PC-9 (cell line): ENCODE data around the gene CBX8. TPM values are rescaled to one million over a fixed set of nuclear protein-coding genes. Genes with fewer than 3 reads are reported as not detected.

Source experiments
- BruUV-seq: library from RNA; stranded (reverse); fragments of 400-500 nt; replicated peaks from 2 replicates; lab custom pipeline; 2021; lab: Mats Ljungman, UMichigan
- CTCF ChIA-PET: fragments of 300-600 bp; sonication (Branson Sonifier 250); formaldehyde crosslinking; loops from one replicate; lab custom pipeline; 2022; ENCODE audit warnings: antibody characterized with exemption; lab: Charles Lee
- POLR2A ChIA-PET: fragments of 300-600 bp; sonication (Branson Sonifier 250); formaldehyde crosslinking; loops from one replicate; lab custom pipeline; 2022; ENCODE audit warnings: antibody characterized with exemption; ENCODE audit not compliant: unreplicated experiment; lab: Charles Lee
- DNase-seq, 2 experiments: peaks; one replicate each; pipeline versions ENCODE4 v3.0.0 to v3.0.0-alpha.2; 2015 to 2022; ENCODE audit warnings: mixed read lengths in 1 of 2
- H2AFZ ChIP-seq: fragments of 200-600 bp; sonication (generic); 2 replicates; pipeline ENCODE4 v1.8.1; 2017; ENCODE audit warnings: antibody characterized with exemption
- H3F3A ChIP-seq: fragments of 200-600 bp; sonication (generic); 2 replicates; pipeline ENCODE4 v1.8.1; 2017; ENCODE audit warnings: antibody characterized with exemption, mild to moderate bottlenecking, low read depth; ENCODE audit not compliant: insufficient read depth
- H3K27ac ChIP-seq: fragments of 200-600 bp; sonication (generic); 2 replicates; pipeline ENCODE4 v1.6.1; 2016; ENCODE audit warnings: mixed run types
- H3K27me3 ChIP-seq: fragments of 200-600 bp; sonication (generic); 2 replicates; pipeline ENCODE4 v1.6.1; 2016; ENCODE audit warnings: low read depth, mixed run types; ENCODE audit not compliant: insufficient read depth
- H3K36me3 ChIP-seq: fragments of 200-600 bp; sonication (generic); 2 replicates; pipeline ENCODE4 v1.6.1; 2016; ENCODE audit warnings: low read depth, mixed run types
- H3K4me1 ChIP-seq: fragments of 200-600 bp; sonication (generic); replicated peaks from 2 replicates; pipeline ENCODE4 v1.6.1; 2016; ENCODE audit warnings: mixed run types; ENCODE audit not compliant: insufficient read depth
- H3K4me2 ChIP-seq: fragments of 200-600 bp; sonication (generic); 2 replicates; pipeline ENCODE4 v1.6.1; 2017; ENCODE audit warnings: mixed run types
- H3K4me3 ChIP-seq: fragments of 200-600 bp; sonication (generic); 2 replicates; pipeline ENCODE4 v1.6.1; 2016; ENCODE audit warnings: mixed run types
- H3K79me2 ChIP-seq: fragments of 200-600 bp; sonication (generic); 2 replicates; pipeline ENCODE4 v1.6.1; 2017; ENCODE audit warnings: low read depth, mixed run types
- H3K9me2 ChIP-seq: fragments of 200-600 bp; sonication (generic); 2 replicates; pipeline ENCODE4 v1.8.1; 2017; ENCODE audit warnings: mild to moderate bottlenecking; ENCODE audit not compliant: insufficient read depth
- H3K9me3 ChIP-seq: fragments of 200-600 bp; sonication (generic); 2 replicates; pipeline ENCODE4 v1.8.1; 2016; ENCODE audit warnings: low read depth; ENCODE audit not compliant: insufficient read depth
- H4K20me1 ChIP-seq: fragments of 200-600 bp; sonication (generic); 2 replicates; pipeline ENCODE4 v1.8.1; 2017; ENCODE audit not compliant: insufficient read depth
- CTCF ChIP-seq: fragments of 200-600 bp; sonication (generic); conservative IDR thresholded peaks from 2 replicates; pipeline ENCODE4 v1.6.1; 2017; ENCODE audit warnings: mixed run types, antibody characterized with exemption, mild to moderate bottlenecking, moderate library complexity
- EZH2 ChIP-seq: fragments of 200-600 bp; sonication (generic); IDR thresholded peaks from 2 replicates; pipeline ENCODE4 v1.8.0; 2017; ENCODE audit warnings: antibody characterized with exemption, low read depth
- intact Hi-C: fragments of 100-400 bp; cut with micrococcal nuclease; formaldehyde crosslinking; loops from one replicate; pipeline ENCODE4 v1.10.0; 2022; ENCODE audit not compliant: unreplicated experiment
- total RNA-seq: library from RNA; stranded (reverse); gene quantifications from 2 replicates; pipeline ENCODE4 v1.2.3, GENCODE V29; 2021

The CBX8 gene
- total RNA-seq, 1 experiment from 2014 or later: 14.2 TPM

GRCh38 chr17:79824234-79824633 is 27.4 kb upstream of the CBX8 start:
- H4K20me1 ChIP-seq: no peaks in the 10 kb centered on the region
- ChIA-PET POLR2A (interaction anchor here (0.6 kb wide), 1 partner anchor 1453 kb away, joined by 3 read pairs; no protein-coding TSS in a partner anchor), CTCF (no interaction called here)
- intact Hi-C loops: no loop called here
- H3F3A ChIP-seq: 0 out of 2 replicates have a peak, but pooled peaks cover 8% of the 10 kb centered on the region
- no peak overlapping the region for H3K4me2 ChIP-seq
- H3K4me3 ChIP-seq: no peak overlapping the region
- no peak overlapping the region for H3K27ac ChIP-seq
- no peaks in the 10 kb centered on the region for H3K79me2 ChIP-seq
- no peaks in the 10 kb centered on the region for H3K27me3 ChIP-seq
- BruUV-seq: no TSS peak
- H3K9me2 ChIP-seq: no peaks in the 10 kb centered on the region
- DNase-seq: no peak
- H3K4me1 ChIP-seq: no peaks in the 10 kb centered on the region; the same call in 1 of the 2 replicates
- TF ChIP-seq CTCF: no peak
- no peak for TF ChIP-seq EZH2
- no peak overlapping the region for H2AFZ ChIP-seq
- no peaks in the 10 kb centered on the region for H3K36me3 ChIP-seq
- no peaks in the 10 kb centered on the region for H3K9me3 ChIP-seq

- Histone ChIP-seq H3K9me3 (no peaks in the 10 kb centered on the region), H3K27ac (no peak overlapping the region), H3K36me3 (no peaks in the 10 kb centered on the region), H3K79me2 (no peaks in the 10 kb centered on the region), H2AFZ (no peak overlapping the region), H3K27me3 (no peaks in the 10 kb centered on the region), H3K9me2 (no peaks in the 10 kb centered on the region), H4K20me1 (no peaks in the 10 kb centered on the region), H3F3A (0 out of 2 replicates have a peak, but pooled peaks cover 5% of the 10 kb centered on the region), H3K4me2 (no peak overlapping the region), H3K4me1 (no peaks in the 10 kb centered on the region), H3K4me3 (no peak overlapping the region)
- no peak for TF ChIP-seq EZH2
- no peak for TF ChIP-seq CTCF
- ChIA-PET POLR2A (no interaction called here), CTCF (no interaction called here)
- no peak for DNase-seq
- intact Hi-C loops: no loop called here
- no TSS peak for BruUV-seq
Measured at GRCh38 chr17:79822583-79823124, 25.8 kb upstream of the CBX8 start.

- POLR2A ChIA-PET: interaction anchor here (0.7 kb wide), 1 partner anchor 1229 kb away, joined by 30 read pairs; no protein-coding TSS in a partner anchor
- intact Hi-C loops: no loop called here
- H3K4me2 ChIP-seq: no peak overlapping the region
- no peaks in the 10 kb centered on the region for H4K20me1 ChIP-seq
- no peaks in the 10 kb centered on the region for H3K79me2 ChIP-seq
- no peaks in the 10 kb centered on the region for H3K36me3 ChIP-seq
- H3K9me2 ChIP-seq: no peaks in the 10 kb centered on the region
- no peak overlapping the region for H3K4me3 ChIP-seq
- H3K9me3 ChIP-seq: no peaks in the 10 kb centered on the region
- no peaks in the 10 kb centered on the region for H3K27me3 ChIP-seq
- no peak for DNase-seq
- no peaks in the 10 kb centered on the region for H3F3A ChIP-seq
- H3K4me1 ChIP-seq: no peaks in the 10 kb centered on the region
- CTCF ChIA-PET: no interaction called here
- no peak for TF ChIP-seq CTCF
- no peak for TF ChIP-seq EZH2
- no TSS peak for BruUV-seq
- no peak overlapping the region for H2AFZ ChIP-seq
- no peak overlapping the region for H3K27ac ChIP-seq
Measured at GRCh38 chr17:79821331-79822095, 24.6 kb upstream of the CBX8 start.
